ENCODE measurements around the gene TIPARP.

The TIPARP gene

DNA sequence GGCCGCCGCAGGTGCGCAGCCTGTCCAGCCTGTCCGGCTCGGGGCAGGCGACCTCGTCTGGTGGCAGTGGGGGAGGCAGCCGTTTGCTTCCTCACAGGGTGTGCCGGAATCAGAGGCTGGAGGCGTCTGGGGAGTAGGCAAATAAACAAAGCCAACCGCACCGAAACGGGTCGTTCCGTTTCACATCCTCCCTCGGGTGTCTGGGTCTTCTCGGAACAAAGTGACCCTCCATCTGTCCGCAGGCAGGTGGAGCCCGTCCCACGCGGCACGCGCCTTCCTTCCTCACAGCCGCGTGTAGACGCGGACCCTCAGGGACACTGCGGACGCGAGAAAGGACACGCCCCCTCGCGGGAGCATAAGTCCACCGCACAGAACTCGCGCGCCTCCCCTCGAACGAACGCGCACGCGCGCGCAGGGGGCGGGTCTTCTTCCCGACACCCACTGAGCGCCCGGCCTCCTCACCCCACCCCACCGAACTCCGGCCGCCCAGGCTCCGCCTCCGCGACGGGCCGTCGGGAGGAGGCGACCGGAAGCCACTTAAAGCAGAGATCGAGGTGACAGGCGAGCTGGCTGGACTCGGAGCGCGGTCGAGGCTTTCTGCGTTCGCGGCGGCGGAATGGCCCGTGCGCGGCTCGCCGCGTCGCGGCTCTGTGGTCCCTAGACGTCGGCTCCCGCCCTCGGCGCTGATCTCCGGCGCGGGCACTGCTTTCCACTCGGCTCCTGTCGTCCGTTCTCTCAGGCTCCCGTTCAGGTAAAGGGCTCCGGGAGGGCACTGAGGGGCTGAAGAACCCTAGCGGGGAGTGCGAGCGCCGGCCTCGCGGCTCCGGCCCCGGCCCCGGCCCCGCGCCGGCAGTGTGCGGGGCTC, at the start of gene TIPARP:
Gene TIPARP (plus strand): TSS at position 545 of the 865 bp plus-strand sequence. CDS start 3,108 bp downstream, outside the sequence.
- DNase-seq: peak; percentile 100

DNA sequence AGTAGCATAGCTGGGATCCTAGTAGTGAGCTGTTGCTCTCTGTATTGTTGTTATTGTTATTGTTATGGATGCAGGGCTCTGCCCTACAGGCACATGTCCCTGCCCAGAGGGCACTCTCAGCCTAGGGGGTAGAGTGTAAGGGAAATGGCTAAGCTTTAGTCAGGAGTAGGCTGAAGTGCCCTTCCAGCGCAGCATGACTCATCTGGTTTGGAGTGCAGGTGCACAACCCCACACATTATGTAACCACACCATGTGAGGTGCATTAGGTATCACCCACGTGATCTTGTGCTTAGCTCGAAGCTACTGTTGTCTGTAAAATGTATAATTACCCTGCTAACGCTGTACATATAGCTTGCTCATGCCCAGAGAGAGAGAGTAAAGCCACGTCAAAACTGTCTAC, 48.3 kb upstream of the TIPARP start:
- DNase-seq: no peak

- DNase-seq: no peak
These were observed 46.3 kb upstream of the TIPARP start for GRCh38 chr3:156627946-156628569.

GRCh38 chr3:156628836-156629618, 45.4 kb upstream of the TIPARP start:
- no peak for DNase-seq

GRCh38 chr3:156630081-156630772, 44.2 kb upstream of the TIPARP start:
- no peak for DNase-seq

DNA sequence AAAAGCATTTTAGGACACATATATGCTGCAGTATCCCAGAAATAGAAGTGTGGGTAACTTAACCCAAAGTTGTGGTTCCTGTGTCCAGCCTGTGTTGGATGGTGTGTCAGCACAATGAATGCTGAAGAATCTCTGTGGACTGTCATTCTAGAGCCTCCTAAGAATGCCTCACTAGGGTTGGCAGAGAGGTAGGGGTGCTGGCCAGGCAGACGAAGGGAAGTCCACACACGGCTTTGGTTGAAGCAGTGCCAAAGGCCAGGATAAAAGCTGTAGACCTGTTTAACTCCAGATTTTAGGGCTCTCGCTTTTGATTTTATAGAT, 43.7 kb upstream of the TIPARP start:
- DNase-seq: no peak

GRCh38 chr3:156631323-156631722, 43.1 kb upstream of the TIPARP start:
- no peak for DNase-seq

GRCh38 chr3:156632601-156633000, 41.8 kb upstream of the TIPARP start:
- DNase-seq: no peak

- no peak for DNase-seq
These were observed 41.1 kb upstream of the TIPARP start for GRCh38 chr3:156633335-156633734.

GRCh38 chr3:156635034-156635433, 39.4 kb upstream of the TIPARP start:
- no peak for DNase-seq

- no peak for DNase-seq
These were observed 38.4 kb upstream of the TIPARP start for GRCh38 chr3:156635973-156636372.

DNA sequence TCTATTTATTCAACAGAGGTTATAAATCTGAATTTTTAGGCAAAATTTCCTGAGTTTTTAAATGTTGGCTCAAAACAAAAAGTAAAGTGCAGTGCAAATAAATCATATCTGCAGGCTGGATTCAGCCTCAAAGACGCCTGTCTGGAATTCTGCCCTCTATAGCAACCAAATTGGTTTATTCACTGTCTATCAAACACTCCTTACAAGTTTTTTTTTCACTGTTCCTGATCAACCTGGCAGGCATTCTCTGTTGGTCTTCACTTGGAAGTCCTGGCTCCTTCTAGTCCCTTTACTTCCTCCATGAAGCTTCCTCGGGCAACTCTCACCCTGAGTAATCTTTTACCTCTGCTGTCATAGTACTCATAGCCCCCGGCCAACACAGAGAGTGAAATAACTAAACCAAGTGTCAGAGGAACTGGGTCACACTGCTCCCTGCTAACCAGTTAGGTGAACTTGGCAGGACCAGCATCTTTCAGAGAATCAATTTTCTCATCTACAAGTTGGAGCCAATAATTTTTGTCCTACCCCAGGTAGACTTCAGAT, 36.8 kb upstream of the TIPARP start:
- DNase-seq: no peak

DNA sequence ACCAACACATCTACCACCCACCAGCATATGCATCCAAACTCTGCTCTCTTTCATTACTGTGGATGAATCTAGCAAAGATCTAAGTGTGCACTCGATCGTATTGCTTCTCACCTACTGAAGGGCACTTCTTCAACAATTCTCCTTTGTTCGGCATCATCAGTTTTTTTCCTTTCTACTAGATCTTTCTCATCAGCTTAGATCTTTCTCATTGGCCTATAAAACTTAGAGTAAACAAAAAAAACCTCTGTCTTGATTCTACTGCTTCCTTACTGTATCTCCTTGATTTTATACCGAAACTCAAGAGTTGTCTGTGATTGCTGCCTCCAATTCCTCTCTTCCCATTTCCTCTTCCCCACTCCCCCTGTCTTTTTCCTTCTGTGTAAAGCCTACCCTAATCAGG, 36.1 kb upstream of the TIPARP start:
- no peak for DNase-seq

GRCh38 chr3:156639414-156640023, 34.9 kb upstream of the TIPARP start:
- no peak for DNase-seq

DNA sequence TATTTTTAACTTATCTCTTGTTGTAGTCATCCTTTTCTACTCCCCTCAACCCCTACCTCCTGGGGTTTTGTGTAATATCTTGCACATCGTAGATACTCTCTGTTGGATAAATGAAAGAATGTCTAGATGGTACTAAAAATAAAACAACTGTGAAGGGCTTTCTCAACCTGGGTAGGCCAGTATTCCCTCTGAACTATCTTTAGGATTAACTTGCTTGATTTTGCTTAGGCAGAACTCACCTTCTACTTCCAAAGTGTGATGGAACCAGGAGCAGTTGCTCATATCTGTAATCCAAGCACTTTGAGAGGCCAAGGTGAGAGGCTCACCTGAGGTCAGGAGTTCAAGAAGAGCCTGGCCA, 32.8 kb upstream of the TIPARP start:
- DNase-seq: no peak

GRCh38 chr3:156642750-156643728, 31.4 kb upstream of the TIPARP start:
- DNase-seq: no peak

DNA sequence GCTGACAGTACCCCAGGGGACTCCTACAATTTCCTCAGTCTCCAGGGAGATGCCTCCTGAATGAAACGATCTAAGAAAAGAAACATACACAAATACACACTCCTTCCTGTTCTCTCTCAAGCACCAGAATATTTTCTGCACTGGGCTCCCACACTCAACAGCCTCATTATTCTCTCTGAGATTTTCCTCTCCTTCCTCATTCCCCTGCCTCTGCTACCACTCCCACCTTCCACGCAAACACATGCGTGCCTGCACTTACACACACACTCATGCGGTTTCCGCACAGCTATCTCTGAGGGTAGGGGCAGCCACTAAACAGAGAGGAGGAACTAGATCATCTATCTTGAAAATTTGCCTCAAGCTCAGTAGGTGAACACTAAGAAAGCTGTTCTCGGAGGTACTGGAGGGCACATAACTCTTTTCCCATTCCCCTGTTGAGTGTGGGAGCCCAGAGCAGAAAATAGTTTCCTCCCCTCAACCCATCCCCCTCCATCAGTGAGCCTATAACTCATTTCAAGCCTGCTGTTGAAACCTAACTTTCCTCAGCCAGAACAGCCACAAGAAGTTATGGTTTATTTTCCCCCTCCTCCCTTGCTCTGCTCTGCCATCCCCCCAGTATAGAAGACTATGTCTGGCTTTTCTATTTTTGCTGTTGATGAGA, 30.5 kb upstream of the TIPARP start:
- peak; percentile 23 for DNase-seq

DNA sequence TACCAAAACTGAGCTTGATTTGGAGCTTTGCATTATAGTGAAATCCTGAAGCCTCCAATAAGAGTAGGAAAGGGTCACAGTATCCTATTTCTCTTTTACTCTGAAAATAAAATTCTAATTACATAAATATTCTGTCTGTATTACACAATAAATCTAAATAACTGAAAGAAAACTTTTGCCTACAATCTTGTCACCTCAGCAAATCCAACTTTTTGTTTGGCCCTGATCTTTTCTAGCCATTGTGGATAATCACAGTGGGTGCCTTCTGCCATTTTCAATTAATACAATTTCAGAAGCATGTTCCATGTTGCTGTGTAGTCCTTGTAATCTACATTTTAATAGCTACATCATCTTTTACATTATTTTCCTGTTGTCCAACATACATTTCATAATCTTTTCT, 29.4 kb upstream of the TIPARP start:
- DNase-seq: no peak

DNA sequence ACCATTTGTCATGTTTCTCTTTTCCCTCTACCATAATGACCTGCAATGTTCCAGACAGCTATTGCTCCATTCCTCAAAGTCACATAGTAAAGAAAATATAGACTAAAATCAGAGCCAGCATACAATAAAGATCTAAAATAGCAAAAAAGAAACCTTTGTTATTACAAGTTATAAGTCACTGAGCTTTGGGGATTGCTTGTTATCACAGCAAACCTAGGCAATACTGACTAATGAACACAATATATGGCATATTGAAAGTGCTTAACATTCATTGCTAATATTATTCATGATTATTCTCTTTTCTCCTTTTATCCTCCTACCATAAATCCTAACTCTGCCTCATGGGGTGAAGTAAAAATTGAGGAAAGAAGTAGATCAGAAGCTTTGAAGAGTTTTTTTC, 27.4 kb upstream of the TIPARP start:
- no peak for DNase-seq

DNA sequence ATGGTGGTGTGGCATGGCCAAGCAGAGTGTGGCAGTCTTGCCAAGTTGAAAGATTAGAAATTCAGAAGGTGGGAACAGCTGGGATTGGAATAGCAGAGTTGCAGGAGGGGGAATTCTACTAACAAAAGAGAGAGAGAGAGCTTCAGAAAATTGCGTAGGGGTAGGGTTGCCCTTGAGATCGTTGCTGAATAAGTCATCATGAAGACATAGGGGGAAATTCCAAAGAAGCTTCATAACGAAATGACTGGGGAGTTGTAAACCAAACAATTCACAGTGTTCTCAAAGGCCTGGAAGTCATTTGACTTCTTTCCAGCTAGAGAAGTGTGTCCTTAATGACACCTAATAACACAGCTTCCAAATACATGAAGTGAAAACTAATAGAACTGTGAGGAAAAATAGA, 26.3 kb upstream of the TIPARP start:
- DNase-seq: no peak

DNA sequence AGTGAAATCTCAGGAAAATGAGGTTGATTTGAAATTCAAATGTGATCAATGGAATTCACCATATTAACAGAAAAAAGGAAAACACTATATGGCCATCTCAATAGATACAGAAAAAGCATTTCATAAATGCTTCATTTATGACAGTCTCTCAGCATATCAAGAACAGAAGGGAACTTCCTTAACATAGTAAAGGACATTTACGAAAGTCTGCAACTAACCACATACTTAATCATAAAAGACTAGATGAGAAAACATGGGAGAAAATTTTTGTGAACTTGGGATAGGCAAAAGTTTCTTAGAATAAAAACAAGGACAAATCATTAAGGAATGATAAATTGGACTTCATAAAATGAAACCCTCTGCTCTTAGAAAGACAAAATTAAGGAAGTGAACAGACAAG, 24.7 kb upstream of the TIPARP start:
- no peak for DNase-seq

Measured in activated effector memory CD4-positive, alpha-beta T cell treated with Interleukin-2 at 50 U/mL for 16 hours (primary cell).